Esophagus squamous epithelium (tissue), 4 donors: ENCODE data around the gene RHCE.

Experiments
- CTCF ChIP-seq, 6 experiments: fragments of 450-650 bp in 4 of 6; fragments of 200-600 bp in 2 of 6; sonication (generic) in 2 of 6; IDR thresholded peaks; one replicate each; pipeline ENCODE4 v1.5.1; 2016 to 2019; ENCODE audit warnings: antibody characterized with exemption in 6 of 6, mild to moderate bottlenecking in 4 of 6, moderate library complexity in 4 of 6
- POLR2A ChIP-seq, 4 donors: fragments of 450-650 bp; IDR thresholded peaks; one replicate each; pipeline ENCODE4 v1.6.1; 2017; ENCODE audit warnings: antibody characterized with exemption in 4 of 4, mild to moderate bottlenecking in 4 of 4, moderate library complexity in 3 of 4

- TF ChIP-seq CTCF (IDR thresholded peaks at IDR 0.05) (no peak), POLR2A (IDR thresholded peaks at IDR 0.05) (no peak)
Measured at GRCh38 chr1:25349606-25350005, 71.0 kb downstream of the RHCE start.
